IMR-90 (cell line): ENCODE results near the gene PCSK6. TPM values are rescaled to one million over a fixed set of nuclear protein-coding genes. Genes with fewer than 3 reads are reported as not detected.

Source experiments
- ATAC-seq: fragments of 200-7000 bp; cut with Tn5 transposase; 2 replicates; pipeline ENCODE4 v1.9.1; 2020; ENCODE audit warnings: low read depth, mild to moderate bottlenecking, moderate library complexity
- BruUV-seq: library from RNA; stranded (reverse); fragments of 400-500 nt; replicated peaks from 2 replicates; lab custom pipeline; 2021; lab: Mats Ljungman, UMichigan
- CTCF ChIA-PET: fragments of 300-600 bp; formaldehyde crosslinking; extraction: SDS; loops from one replicate; lab custom pipeline; 2021; ENCODE audit warnings: antibody characterized with exemption; lab: Yijun Ruan, JAX
- POLR2A ChIA-PET: fragments of 300-600 bp; sonication (Branson Sonifier 250); formaldehyde crosslinking; loops from one replicate; lab custom pipeline; 2022; ENCODE audit warnings: antibody characterized with exemption; ENCODE audit not compliant: unreplicated experiment; lab: Charles Lee
- DNase-seq: peaks from one replicate; pipeline ENCODE4 v3.0.0; 2013
- H2AFZ ChIP-seq: replicated peaks from 2 replicates; pipeline ENCODE3; 2013; ENCODE audit warnings: low read length, mild to moderate bottlenecking; ENCODE audit not compliant: poor library complexity
- H2AK5ac ChIP-seq: 2 replicates; pipeline ENCODE4 v1.6.1; 2013; ENCODE audit warnings: low read depth, low read length, inconsistent platforms
- H2AK9ac ChIP-seq: replicated peaks from 2 replicates; pipeline ENCODE3; 2013; ENCODE audit warnings: mild to moderate bottlenecking, low read depth, low read length, moderate library complexity; ENCODE audit not compliant: poor library complexity
- H2BK120ac ChIP-seq: 2 replicates; pipeline ENCODE4 v1.6.1; 2013; ENCODE audit warnings: low read depth, low read length, inconsistent platforms
- H2BK15ac ChIP-seq: 3 replicates; pipeline ENCODE4 v1.6.1; 2013; ENCODE audit warnings: low read depth, low read length, inconsistent platforms
- H2BK20ac ChIP-seq: 2 replicates; pipeline ENCODE4 v1.6.1; 2013; ENCODE audit warnings: low read depth, mild to moderate bottlenecking, inconsistent platforms, low read length, moderate library complexity
- H2BK5ac ChIP-seq: 2 replicates; pipeline ENCODE4 v1.6.1; 2013; ENCODE audit warnings: mild to moderate bottlenecking, low read depth, low read length, inconsistent platforms; ENCODE audit not compliant: poor library complexity, severe bottlenecking
- H3K14ac ChIP-seq: replicated peaks from 2 replicates; pipeline ENCODE4 v1.6.1; 2013; ENCODE audit warnings: low read depth, low read length, inconsistent platforms
- H3K18ac ChIP-seq: 2 replicates; pipeline ENCODE4 v1.6.1; 2013; ENCODE audit warnings: low read depth, low read length, control low read depth
- H3K23ac ChIP-seq: 2 replicates; pipeline ENCODE4 v1.6.1; 2013; ENCODE audit warnings: low read depth, low read length, inconsistent platforms
- H3K27ac ChIP-seq: 2 replicates; pipeline ENCODE4 v1.5.1; 2013; ENCODE audit warnings: mild to moderate bottlenecking, control low read depth, low read length; ENCODE audit not compliant: insufficient read depth
- H3K27me3 ChIP-seq: 2 replicates; pipeline ENCODE4 v1.6.1; 2013; ENCODE audit warnings: low read length; ENCODE audit not compliant: control insufficient read depth, insufficient read depth
- H3K36me3 ChIP-seq: 2 replicates; pipeline ENCODE4 v1.6.1; 2013; ENCODE audit warnings: low read length, mixed read lengths; ENCODE audit not compliant: control insufficient read depth, insufficient read depth
- H3K4ac ChIP-seq: 2 replicates; pipeline ENCODE4 v1.6.1; 2013; ENCODE audit warnings: low read depth, low read length, inconsistent platforms
- H3K4me1 ChIP-seq: 2 replicates; pipeline ENCODE4 v1.6.1; 2013; ENCODE audit warnings: low read length, mixed read lengths; ENCODE audit not compliant: control insufficient read depth, insufficient read depth
- H3K4me2 ChIP-seq: 2 replicates; pipeline ENCODE4 v1.6.1; 2013; ENCODE audit warnings: low read depth, mild to moderate bottlenecking, control low read depth, low read length, moderate library complexity
- H3K4me3 ChIP-seq: 2 replicates; pipeline ENCODE4 v1.5.1; 2013; ENCODE audit warnings: low read depth, mild to moderate bottlenecking, control low read depth, low read length, moderate library complexity; ENCODE audit not compliant: insufficient read depth
- H3K56ac ChIP-seq: 2 replicates; pipeline ENCODE4 v1.6.1; 2013; ENCODE audit warnings: low read length, inconsistent platforms; ENCODE audit not compliant: insufficient read depth; ENCODE audit errors: extremely low read depth
- H3K79me1 ChIP-seq, 2 experiments: 2 replicates each; pipeline ENCODE4 v1.6.1; 2013; ENCODE audit warnings: low read length in 2 of 2, inconsistent platforms in 1 of 2, low read depth in 1 of 2
- H3K9ac ChIP-seq: 2 replicates; pipeline ENCODE4 v1.6.1; 2013; ENCODE audit warnings: low read depth, low read length, control low read depth
- H3K9me1 ChIP-seq: 2 replicates; pipeline ENCODE4 v1.6.1; 2013; ENCODE audit warnings: low read length, inconsistent platforms; ENCODE audit not compliant: insufficient read depth
- H3K9me3 ChIP-seq: 2 replicates; pipeline ENCODE4 v1.6.1; 2013; ENCODE audit warnings: low read length; ENCODE audit not compliant: control insufficient read depth, insufficient read depth
- H4K20me1 ChIP-seq: 2 replicates; pipeline ENCODE4 v1.6.1; 2013; ENCODE audit warnings: low read length, inconsistent platforms; ENCODE audit not compliant: insufficient read depth
- H4K5ac ChIP-seq: 2 replicates; pipeline ENCODE4 v1.6.1; 2013; ENCODE audit warnings: mild to moderate bottlenecking, low read depth, low read length, control low read depth
- H4K8ac ChIP-seq, 2 experiments: 2 replicates each; pipeline ENCODE4 v1.6.1; 2013; ENCODE audit warnings: low read depth in 2 of 2, low read length in 2 of 2, control low read depth in 1 of 2, inconsistent platforms in 1 of 2
- H4K91ac ChIP-seq: 2 replicates; pipeline ENCODE4 v1.6.1; 2013; ENCODE audit warnings: low read depth, low read length, inconsistent platforms; ENCODE audit not compliant: insufficient read depth
- FOS ChIP-seq: fragments of 150-350 bp; IDR thresholded peaks from 2 replicates; pipeline ENCODE4 v1.6.1; 2016; ENCODE audit warnings: low read depth, low read length
- WGBS, 2 experiments: methylation state at CpG; one replicate each; pipeline versions ENCODE4 v1.1.5 to v1.1.7; 2013; ENCODE audit warnings: missing lambda C conversion rate in 2 of 2; ENCODE audit not compliant: insufficient read length in 1 of 2; ENCODE audit errors: extremely low coverage in 2 of 2; 5-methylcytosine and 5-hydroxymethylcytosine counted together
- dilution Hi-C: fragments of 300-500 bp; cut with HindIII; formaldehyde crosslinking; loops from one replicate; pipeline ENCODE4 v1.14.3; 2018; ENCODE audit warnings: low sequenced_read_pairs; ENCODE audit not compliant: unreplicated experiment
- in situ Hi-C: fragments of 300-500 bp; cut with MboI; formaldehyde crosslinking; loops from 3 replicates; pipeline ENCODE4 v1.14.3; 2019; ENCODE audit warnings: low sequenced_read_pairs, inconsistent platforms, mixed read lengths
- intact Hi-C: fragments of 100-400 bp; cut with micrococcal nuclease; formaldehyde crosslinking; loops from 2 replicates; pipeline ENCODE4 v1.10.0; 2022
- polyA plus RNA-seq, 3 experiments: library from polyadenylated mRNA; depleted of rRNA; stranded (reverse); fragments of >200 nt; gene quantifications; 2 replicates each; pipeline ENCODE4 v1.2.3, GENCODE V29; 2012; ENCODE audit warnings: low replicate concordance in 1 of 3
- total RNA-seq: library from RNA; depleted of rRNA; stranded (reverse); fragments of >200 nt; gene quantifications from 2 replicates; pipeline ENCODE4 v1.2.3, GENCODE V29; 2012

PCSK6 gene
- total and polyA plus RNA-seq, 2 of the 4 experiments (the other 2 are of a cell fraction) = not detected

DNA sequence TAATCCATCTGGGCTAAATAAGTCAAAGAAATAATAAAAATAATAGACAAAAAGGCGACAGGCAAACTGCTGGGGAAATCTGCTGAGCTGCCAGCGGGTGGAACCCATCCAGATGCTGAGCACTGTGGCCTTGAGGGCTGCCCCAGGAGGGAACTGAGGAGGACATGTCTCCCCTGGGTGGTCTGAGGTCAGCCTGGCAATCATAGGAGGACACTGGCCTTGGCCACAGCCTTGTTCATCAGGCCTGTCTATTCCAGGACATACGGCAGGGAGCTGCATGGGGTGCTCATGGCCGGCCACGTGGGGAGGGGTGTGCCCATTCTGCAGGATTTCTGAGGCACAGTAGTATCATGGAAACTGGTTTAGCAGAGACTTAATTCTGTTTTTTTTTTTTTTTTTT is 173.0 kb downstream of the PCSK6 start:
- Histone ChIP-seq H3K9ac (no peak overlapping the region), H4K91ac (no peak overlapping the region), H2AK9ac (no peak overlapping the region), H3K14ac (no peak overlapping the region), H3K36me3 (no peaks in the 10 kb centered on the region), H4K20me1 (no peaks in the 10 kb centered on the region), H3K4me3 (no peak overlapping the region), H3K56ac (no peak overlapping the region), H2BK5ac (no peak overlapping the region), H4K8ac (no peak overlapping the region), H3K4me2 (no peak overlapping the region), H3K27me3 (peaks cover 36% of the 10 kb centered on the region), H3K4me1 (no peaks in the 10 kb centered on the region), H2AFZ (peak overlapping the region; percentile 23), H2BK120ac (no peak overlapping the region), H3K18ac (no peak overlapping the region), H3K27ac (no peak overlapping the region), H3K23ac (no peak overlapping the region), H4K5ac (no peak overlapping the region), H2AK5ac (no peak overlapping the region), H3K79me1 (no peaks in the 10 kb centered on the region), H2BK15ac (no peak overlapping the region), H3K9me1 (no peaks in the 10 kb centered on the region), H2BK20ac (no peak overlapping the region), H3K4ac (no peak overlapping the region), H3K9me3 (no peaks in the 10 kb centered on the region)
- no peak for TF ChIP-seq FOS
- ChIA-PET POLR2A (no interaction called here), CTCF (interaction anchor here (1.6 kb wide), 1 partner anchor 12 kb away, joined by 4 read pairs; no protein-coding TSS in a partner anchor)
- no TSS peak for BruUV-seq
- intact Hi-C loops = no loop called here
- no peak for ATAC-seq
- 65% methylated on average over 2 of the region's 5 CpGs; no CpG with 5 or more reads in 1 of the 2 experiments for WGBS, 2 experiments
- in situ Hi-C loops = no loop called here
- no peak for DNase-seq
- dilution Hi-C loops = no loop called here
